HG02970 (cell line): ENCODE results near the gene MTX1.
"Not testable (repeated sequence)": the region's sequence is repeated elsewhere in the genome, so short reads cannot be mapped to it uniquely, and the experiment has no call there.

Source experiments
- ATAC-seq: cut with Tn5 transposase; IDR thresholded peaks from one replicate; pipeline ENCODE4 v1.9.1; 2021; ENCODE audit warnings: mild to moderate bottlenecking, moderate library complexity, moderate number of reproducible peaks; ENCODE audit not compliant: unreplicated experiment, low FRiP score

The MTX1 gene

GRCh38 chr1:155187456-155187891 lies 21.0 kb upstream of the MTX1 start:
- no peak for ATAC-seq

GRCh38 chr1:155188268-155188667 lies 20.2 kb upstream of the MTX1 start:
- no peak for ATAC-seq

GRCh38 chr1:155189926-155190325 lies 18.6 kb upstream of the MTX1 start:
- not testable (repeated sequence) for ATAC-seq

GRCh38 chr1:155191904-155192303 lies 16.6 kb upstream of the MTX1 start:
- ATAC-seq = no peak

- no peak for ATAC-seq
These were observed 15.9 kb upstream of the MTX1 start for GRCh38 chr1:155192346-155193274.

GRCh38 chr1:155193275-155193990 lies 15.1 kb upstream of the MTX1 start:
- peak; percentile 47 for ATAC-seq

- not testable (repeated sequence) for ATAC-seq
These were observed 14.6 kb upstream of the MTX1 start for GRCh38 chr1:155193991-155194240.

GRCh38 chr1:155195201-155196102 lies 13.0 kb upstream of the MTX1 start:
- ATAC-seq = no peak

- ATAC-seq = no peak
These were observed 12.2 kb upstream of the MTX1 start for GRCh38 chr1:155196103-155196892.

GRCh38 chr1:155196893-155197638 lies 11.4 kb upstream of the MTX1 start:
- no peak for ATAC-seq

- no peak for ATAC-seq
These were observed 10.5 kb upstream of the MTX1 start for GRCh38 chr1:155197901-155198546.

GRCh38 chr1:155198547-155198906 lies 10.0 kb upstream of the MTX1 start:
- ATAC-seq = no peak

- no peak for ATAC-seq
These were observed 8.7 kb upstream of the MTX1 start for GRCh38 chr1:155199792-155200191.

GRCh38 chr1:155200920-155201319 lies 7.6 kb upstream of the MTX1 start:
- no peak for ATAC-seq

GRCh38 chr1:155202198-155202597 lies 6.3 kb upstream of the MTX1 start:
- no peak for ATAC-seq

- ATAC-seq = no peak
These were observed 5.6 kb upstream of the MTX1 start for GRCh38 chr1:155202731-155203515.

GRCh38 chr1:155205035-155205434 lies 3.5 kb upstream of the MTX1 start:
- ATAC-seq = no peak

GRCh38 chr1:155205969-155206593 lies 2.4 kb upstream of the MTX1 start:
- ATAC-seq = no peak
